ENCODE results near the gene ATP6AP1.

The ATP6AP1 gene

GRCh38 chrX:154444755-154445246 is 16.3 kb downstream of the ATP6AP1 start:
- no peak for DNase-seq (ENCODE audit: low read depth in 2 of 2)

DNA sequence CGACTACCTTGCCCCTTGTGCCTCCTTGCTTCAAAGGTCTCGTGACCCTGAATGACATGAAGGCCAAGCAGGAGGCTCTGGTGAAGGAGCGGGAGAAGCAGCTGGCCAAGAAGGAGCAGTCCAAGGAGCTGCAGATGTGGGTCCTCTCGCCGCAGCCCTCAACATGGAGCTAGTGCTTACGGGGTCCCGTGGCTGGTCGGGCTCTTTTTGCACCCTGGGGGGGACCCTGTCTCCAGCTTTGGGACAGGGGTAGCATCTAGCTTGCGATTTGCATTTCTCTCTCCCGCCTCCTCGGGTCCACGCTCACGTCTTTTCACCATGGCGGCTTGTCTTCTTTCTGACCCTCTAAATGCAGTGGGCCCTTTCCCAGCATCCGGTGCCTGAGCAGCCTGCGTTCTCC is 17.3 kb downstream of the ATP6AP1 start:
- DNase-seq (ENCODE audit: low read depth in 2 of 2) = no peak

DNA sequence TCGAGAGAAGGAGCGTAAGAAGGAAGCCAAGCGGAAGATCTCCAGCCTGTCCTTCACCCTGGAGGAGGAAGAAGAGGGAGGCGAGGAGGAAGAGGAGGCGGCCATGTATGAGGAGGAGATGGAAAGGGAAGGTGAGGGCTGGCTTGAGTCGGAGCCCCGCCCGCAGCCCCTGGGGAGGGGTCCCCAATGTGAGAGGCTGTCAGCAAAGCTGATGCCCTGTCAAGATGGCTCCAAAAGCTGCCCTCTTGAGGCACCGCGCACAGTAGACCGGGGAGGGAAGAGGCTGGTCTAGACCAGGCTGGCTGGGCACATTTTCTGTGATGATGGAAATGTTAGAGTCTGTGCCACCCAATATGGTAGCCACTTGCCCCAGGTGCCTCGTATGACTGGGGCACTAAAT is 18.0 kb downstream of the ATP6AP1 start:
- DNase-seq (ENCODE audit: low read depth in 2 of 2) = no peak

- no peak for DNase-seq (ENCODE audit: low read depth in 2 of 2)
These were observed 20.0 kb downstream of the ATP6AP1 start for GRCh38 chrX:154448484-154448883.

DNA sequence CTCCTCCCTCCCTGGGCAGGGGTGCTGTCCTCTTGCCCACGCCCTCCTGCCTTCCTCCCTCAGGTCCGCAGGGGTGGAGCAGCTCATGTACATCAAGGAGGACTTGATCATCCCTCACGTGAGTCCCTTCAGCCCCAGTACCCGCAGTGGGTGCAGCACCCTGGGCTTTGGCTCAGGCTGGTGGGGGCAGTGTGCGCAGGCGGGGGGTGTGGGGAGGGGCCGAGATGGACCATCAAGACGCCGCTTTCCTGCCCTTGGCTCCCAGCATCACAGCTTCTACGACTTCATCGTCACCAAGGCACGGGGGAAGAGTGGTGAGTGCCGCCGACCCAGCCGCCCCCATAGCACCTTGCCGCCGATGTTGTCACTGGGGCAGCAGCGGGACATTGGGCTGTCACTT is 21.1 kb downstream of the ATP6AP1 start:
- no peak for DNase-seq (ENCODE audit: low read depth in 2 of 2)

GRCh38 chrX:154450312-154450711 is 21.8 kb downstream of the ATP6AP1 start:
- DNase-seq (ENCODE audit: low read depth in 2 of 2) = no peak

GRCh38 chrX:154452823-154453222 is 24.3 kb downstream of the ATP6AP1 start:
- DNase-seq (ENCODE audit: low read depth in 2 of 2) = no peak

GRCh38 chrX:154457491-154458115 is 29.1 kb downstream of the ATP6AP1 start:
- peak in 1 of 2 donors; percentile 27 for DNase-seq (ENCODE audit: low read depth in 2 of 2)

DNA sequence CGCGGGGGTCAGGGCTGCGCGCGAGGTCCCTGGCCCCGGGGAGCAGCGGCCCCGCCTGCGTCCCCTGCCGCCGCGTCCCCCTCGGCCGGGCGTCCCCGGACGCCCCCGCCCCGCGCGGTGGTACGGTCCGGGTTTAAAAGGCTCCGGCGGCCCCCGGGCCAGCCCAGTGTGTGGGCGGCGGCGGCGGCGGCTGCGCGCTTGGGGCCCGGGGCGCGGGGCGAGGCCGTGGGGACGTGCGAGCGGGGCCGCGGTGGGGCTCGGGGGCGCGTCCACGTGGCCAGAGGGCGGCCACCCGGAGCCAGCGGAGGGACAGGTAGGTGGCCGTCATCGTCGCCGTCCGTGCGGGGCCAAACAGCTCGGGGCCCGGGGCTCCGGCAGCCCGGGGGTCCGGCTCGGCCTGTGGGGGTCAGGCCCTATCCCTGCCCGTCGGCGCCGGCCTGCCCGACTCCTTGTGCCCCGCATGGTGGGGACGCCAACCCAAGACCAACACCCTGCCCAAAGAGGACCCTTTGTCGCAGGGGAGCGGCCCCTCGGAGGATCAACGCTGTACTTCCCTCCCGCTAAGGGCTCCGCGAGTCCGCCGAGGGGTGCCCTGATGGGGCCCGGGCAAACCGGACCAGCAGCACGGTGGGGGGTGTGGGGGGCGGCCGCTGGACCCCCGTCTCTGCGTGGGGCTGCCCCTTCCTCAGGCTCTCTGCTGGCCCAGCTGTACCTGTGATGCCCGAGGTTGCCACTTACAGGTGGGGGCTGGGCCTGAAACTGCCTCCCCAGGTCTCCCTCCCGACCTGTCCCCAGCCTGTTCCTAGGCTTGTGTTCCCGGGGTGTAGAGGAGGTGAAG is 29.9 kb downstream of the ATP6AP1 start, which contains the start of gene PLXNA3:
Gene PLXNA3 (plus strand): TSS at position 166 of the 838 bp plus-strand sequence. CDS start 1,903 bp downstream, outside the sequence.
- peak; percentile 48 to 54 for DNase-seq (ENCODE audit: low read depth in 2 of 2)

GRCh38 chrX:154458954-154459778 is 30.7 kb downstream of the ATP6AP1 start:
- DNase-seq (ENCODE audit: low read depth in 2 of 2) = no peak

DNA sequence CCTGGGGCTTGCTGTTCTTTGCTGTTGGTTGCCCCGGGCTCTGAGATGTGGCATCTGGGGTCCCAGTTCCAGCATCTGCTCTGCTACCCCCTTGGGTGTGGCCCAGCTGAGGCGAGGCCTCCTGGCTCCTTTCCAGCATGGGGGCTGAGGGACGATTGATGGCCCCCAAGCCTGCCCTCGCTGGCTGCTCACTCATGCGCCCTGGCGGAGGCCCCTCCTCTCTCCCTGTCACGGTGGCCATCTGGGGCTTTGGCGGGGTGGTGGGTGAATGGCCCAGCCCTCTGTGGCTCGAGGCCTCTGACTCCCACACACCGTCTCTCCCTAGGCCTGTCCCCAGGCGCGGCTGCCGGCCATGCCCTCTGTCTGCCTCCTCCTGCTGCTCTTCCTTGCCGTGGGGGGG is 31.4 kb downstream of the ATP6AP1 start:
- DNase-seq (ENCODE audit: low read depth in 2 of 2) = no peak

- no peak for DNase-seq (ENCODE audit: low read depth in 2 of 2)
These were observed 31.8 kb downstream of the ATP6AP1 start for GRCh38 chrX:154460326-154460725.

GRCh38 chrX:154462396-154462795 is 33.9 kb downstream of the ATP6AP1 start:
- no peak for DNase-seq (ENCODE audit: low read depth in 2 of 2)

DNA sequence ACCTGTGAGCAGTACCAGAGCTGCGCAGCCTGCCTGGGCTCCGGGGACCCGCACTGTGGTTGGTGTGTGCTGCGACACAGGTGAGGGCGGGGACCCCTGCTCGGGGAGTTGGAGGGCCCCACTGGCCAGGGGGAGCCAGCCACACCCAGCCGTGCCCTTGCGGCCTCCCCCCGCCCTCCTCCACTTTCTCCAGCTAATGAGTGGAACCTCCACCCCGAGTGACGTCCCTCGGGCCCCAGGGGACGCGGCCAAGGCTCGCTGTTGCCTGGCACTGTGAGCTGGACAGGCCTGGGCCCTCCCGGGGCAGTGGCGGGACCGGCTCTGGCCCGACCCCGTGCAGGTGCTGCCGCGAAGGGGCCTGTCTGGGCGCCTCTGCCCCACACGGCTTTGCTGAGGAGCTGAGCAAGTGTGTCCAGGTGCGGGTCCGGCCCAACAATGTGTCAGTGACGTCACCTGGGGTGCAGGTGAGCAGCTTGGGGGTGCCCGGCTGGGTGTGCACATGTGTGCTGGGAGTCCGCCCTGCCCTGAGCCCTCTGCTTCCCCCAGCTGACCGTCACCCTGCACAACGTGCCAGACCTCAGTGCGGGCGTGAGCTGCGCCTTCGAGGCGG is 35.2 kb downstream of the ATP6AP1 start:
- DNase-seq (ENCODE audit: low read depth in 2 of 2) = no peak

DNA sequence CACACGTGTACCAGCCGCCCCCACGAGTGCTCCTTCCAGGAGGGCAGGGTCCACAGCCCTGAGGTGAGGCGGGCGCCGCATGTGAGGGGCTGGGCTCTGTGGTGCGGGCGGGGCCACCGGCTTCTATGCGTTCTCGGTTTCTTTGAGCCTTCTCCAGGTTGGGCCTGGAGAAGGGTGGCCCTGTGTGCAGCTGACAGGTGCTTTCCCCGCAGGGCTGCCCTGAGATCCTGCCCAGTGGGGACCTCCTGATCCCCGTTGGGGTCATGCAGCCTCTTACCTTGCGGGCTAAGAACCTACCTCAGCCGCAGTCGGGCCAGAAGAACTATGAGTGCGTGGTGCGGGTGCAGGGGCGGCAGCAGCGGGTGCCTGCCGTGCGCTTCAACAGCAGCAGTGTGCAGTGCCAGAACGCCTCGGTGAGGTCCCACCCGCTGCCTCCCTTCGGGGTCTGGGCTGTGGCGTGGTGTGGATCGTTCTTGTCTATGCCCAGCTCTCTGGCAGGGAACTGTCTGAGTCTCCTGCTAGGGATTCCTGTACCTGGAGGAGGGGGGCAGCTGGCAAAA is 36.4 kb downstream of the ATP6AP1 start:
- DNase-seq (ENCODE audit: low read depth in 2 of 2) = no peak

DNA sequence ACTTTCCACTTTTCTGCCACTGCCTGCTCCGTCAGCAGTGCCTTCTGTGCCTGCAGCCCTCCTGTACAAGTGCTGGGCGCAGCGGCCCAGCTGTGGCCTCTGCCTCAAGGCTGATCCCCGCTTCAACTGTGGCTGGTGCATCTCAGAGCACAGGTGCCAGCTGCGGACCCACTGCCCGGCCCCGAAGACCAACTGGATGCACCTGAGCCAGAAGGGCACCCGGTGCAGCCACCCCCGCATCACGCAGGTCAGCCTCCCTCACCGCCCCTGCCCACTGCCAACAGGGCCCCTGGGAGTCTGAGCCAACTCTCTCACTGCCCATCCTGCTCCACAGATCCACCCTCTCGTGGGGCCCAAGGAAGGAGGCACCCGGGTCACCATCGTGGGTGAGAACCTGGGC is 37.1 kb downstream of the ATP6AP1 start:
- DNase-seq (ENCODE audit: low read depth in 2 of 2) = no peak

GRCh38 chrX:154466036-154466435 is 37.6 kb downstream of the ATP6AP1 start:
- DNase-seq (ENCODE audit: low read depth in 2 of 2) = no peak

- DNase-seq (ENCODE audit: low read depth in 2 of 2) = no peak
These were observed 38.4 kb downstream of the ATP6AP1 start for GRCh38 chrX:154466907-154467306.

- no peak for DNase-seq (ENCODE audit: low read depth in 2 of 2)
These were observed 39.1 kb downstream of the ATP6AP1 start for GRCh38 chrX:154467556-154467955.

GRCh38 chrX:154468217-154468616 is 39.7 kb downstream of the ATP6AP1 start:
- DNase-seq (ENCODE audit: low read depth in 2 of 2) = no peak

- DNase-seq (ENCODE audit: low read depth in 2 of 2) = no peak
These were observed 40.6 kb downstream of the ATP6AP1 start for GRCh38 chrX:154469114-154469513.

Measured in stimulated activated CD4-positive, alpha-beta T cell treated with anti-CD3 and anti-CD28 coated beads, Interleukin-4, amount 100 ng/mL, for 48 hours (primary cell).